Activated CD4-positive, alpha-beta T cell treated with anti-CD3 and anti-CD28 coated beads, Interleukin-2, amount 50 U/mL, for 4 hours (primary cell): ENCODE data around the gene HTR7.

ENCODE experiments used
- DNase-seq, 2 experiments: peaks; one replicate each; pipeline ENCODE4 v3.0.0-alpha.2; 2020

The HTR7 gene

GRCh38 chr10:90732581-90732980, 125.3 kb downstream of the HTR7 start:
- DNase-seq, result no peak

GRCh38 chr10:90723416-90724068, 134.3 kb downstream of the HTR7 start:
- no peak for DNase-seq

- no peak for DNase-seq
Observed at GRCh38 chr10:90722832-90723231, 135.0 kb downstream of the HTR7 start.

DNA sequence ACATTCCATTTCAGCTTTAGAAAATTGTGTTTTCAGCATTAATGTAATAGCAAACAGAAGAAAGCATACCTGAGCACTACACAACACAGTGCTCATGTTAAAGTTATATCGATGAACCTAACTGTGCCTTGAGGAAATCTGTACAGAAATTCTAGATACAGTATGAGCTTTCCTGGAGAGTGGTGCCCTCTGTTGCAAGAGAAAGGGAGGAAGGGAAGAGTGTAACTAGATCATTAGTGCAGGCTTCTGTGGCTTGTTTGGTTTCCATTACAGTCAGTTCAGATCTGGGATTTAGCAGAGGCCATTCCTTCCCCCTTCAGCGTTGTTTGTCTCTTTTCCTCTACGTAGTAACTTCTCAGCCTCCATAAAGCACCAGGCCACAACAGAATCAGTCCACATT, 139.7 kb downstream of the HTR7 start:
- no peak for DNase-seq

GRCh38 chr10:90712529-90712928, 145.3 kb downstream of the HTR7 start:
- no peak for DNase-seq

- no peak for DNase-seq
Observed at GRCh38 chr10:90709727-90710126, 148.1 kb downstream of the HTR7 start.

DNA sequence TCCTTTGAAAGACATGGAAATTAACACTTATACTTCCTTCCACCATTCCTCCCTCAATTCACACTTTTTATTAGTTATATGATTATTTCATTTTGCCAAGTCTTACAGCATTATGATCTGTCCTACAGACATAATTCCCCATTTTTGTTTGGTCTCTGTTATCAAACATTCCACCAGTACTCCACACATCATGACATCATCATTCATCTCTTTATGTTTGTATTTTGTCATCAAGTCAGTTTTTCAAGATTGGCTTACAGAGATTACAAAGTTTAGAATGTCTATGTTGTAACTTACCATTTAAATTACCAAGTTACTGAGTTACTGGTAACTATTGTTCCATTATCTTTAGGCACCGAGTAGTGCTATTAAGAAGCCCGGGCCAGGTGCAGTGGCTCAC, 150.2 kb downstream of the HTR7 start:
- DNase-seq, result no peak

- DNase-seq, result no peak
Observed at GRCh38 chr10:90701428-90701827, 156.4 kb downstream of the HTR7 start.

GRCh38 chr10:90695915-90696676, 161.7 kb downstream of the HTR7 start:
- no peak for DNase-seq
